HG03575 (cell line): ENCODE results near the gene ASF1B.
A peak's percentile ranks its signal among the peaks of the same experiment; 100 is the strongest.

Source experiments
- ATAC-seq: cut with Tn5 transposase; IDR thresholded peaks from one replicate; pipeline ENCODE4 v1.9.1; 2021; ENCODE audit not compliant: unreplicated experiment, insufficient number of reproducible peaks, low FRiP score; ENCODE audit errors: extremely low read depth

ASF1B gene

DNA sequence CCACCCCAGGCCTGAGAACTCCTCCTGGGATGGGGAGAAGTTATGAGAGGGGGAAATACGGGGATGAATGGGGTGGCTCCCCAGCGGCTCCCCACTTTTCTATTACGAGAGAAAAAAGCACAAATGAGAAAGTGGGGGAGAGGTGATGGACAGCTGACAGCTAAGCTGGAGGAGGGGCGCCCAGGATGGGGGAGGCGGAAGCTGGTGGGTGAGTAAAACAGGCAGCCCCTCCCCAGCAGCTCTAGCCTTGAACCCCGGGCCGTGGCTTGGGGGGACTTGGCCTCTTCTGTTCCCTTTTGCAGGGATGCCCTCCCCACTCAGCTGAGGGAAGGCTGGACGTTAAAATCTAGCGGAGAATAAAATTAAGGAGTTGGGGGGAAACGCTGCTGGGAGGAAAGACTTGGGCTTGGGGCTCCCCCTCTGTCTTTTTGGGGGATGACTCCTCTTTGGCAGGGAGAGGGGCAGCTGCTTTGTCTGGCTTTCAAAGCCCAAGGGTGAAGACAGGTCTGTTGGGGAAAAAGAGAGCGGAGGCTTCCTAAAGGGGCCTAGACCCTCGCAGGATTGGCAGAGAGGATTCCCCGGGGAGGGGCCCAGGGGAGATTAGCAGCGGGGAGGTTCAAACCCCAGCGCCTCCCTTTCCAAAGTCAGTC is 44.5 kb downstream of the ASF1B start:
- ATAC-seq, result no peak

GRCh38 chr19:14091081-14091812 is 45.1 kb downstream of the ASF1B start:
- no peak for ATAC-seq

GRCh38 chr19:14090509-14091080 is 45.8 kb downstream of the ASF1B start, which contains the start of gene SAMD1:
Gene SAMD1, minus strand, starts transcription at chr19:14090751.
- no peak for ATAC-seq

GRCh38 chr19:14089662-14090508 is 46.5 kb downstream of the ASF1B start:
- ATAC-seq, result no peak

DNA sequence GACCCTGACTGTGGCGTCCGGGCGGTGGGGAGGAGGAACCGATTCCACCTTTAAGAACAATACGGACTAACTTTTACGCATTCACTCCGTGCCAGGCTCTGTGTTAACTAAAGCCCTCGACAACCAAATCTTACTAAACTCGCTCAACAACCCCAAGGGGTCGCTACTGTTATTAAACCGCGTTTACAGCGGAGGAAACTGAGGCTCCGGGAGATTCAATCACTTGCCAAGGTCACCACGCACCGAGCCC is 47.1 kb downstream of the ASF1B start:
- ATAC-seq, result no peak

- no peak for ATAC-seq
Measured at GRCh38 chr19:14088634-14089411, 47.6 kb downstream of the ASF1B start.

- ATAC-seq, result no peak
Measured at GRCh38 chr19:14086098-14086497, 50.3 kb downstream of the ASF1B start.

DNA sequence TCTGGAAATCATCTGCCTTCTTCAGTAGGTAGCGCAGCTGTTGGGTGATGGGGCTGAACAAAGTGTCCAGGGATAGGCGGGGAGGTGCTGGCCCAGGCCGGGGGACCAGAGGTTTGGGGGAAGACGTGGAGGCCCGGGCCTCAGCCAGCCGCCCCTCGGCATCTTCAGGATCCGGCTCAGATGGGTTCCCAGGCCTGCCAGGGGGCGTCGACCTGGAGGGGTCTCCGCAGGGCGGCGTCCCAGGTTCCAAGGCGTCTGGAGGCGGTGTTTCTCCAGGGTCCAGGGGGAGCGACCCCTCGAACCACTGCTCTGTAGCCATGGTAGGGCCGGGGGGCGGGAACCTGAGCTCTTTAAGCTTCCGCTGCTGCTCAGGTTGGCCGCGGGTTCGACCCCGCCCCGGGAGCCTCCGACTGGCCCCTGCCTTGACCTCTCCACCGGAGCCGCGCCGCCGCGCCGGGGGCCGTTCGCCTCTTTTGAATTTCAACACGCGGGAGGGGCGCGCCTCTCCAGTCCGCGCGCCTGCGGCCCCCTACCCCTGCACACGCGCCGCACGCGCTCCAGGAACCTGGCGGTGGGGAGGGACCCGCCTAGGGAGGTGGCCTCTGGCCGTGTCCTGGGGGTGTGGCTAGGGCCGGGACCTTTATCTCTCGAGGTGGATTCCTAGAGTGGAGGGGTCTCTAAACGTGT is 50.9 kb downstream of the ASF1B start, which contains the start of gene C19orf67:
TSS of gene C19orf67 (minus strand) at position 475 of the 687 bp plus-strand sequence. CDS start at position 319, 156 bp downstream.
- ATAC-seq, result no peak

DNA sequence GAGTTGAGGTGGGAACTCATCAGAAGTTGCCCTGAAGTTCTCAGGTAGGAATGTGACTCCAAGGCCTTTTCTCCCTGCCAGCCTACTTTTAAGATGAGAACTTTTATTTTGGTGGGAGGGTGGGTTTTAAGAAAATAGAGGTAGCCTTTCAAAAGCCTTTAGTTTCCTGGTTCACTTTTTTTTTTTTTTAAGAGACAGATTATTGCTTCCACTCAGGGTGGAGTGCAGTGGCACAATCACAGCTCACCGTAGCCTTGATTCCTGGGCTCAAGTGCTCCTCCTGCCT is 53.8 kb downstream of the ASF1B start:
- no peak for ATAC-seq

DNA sequence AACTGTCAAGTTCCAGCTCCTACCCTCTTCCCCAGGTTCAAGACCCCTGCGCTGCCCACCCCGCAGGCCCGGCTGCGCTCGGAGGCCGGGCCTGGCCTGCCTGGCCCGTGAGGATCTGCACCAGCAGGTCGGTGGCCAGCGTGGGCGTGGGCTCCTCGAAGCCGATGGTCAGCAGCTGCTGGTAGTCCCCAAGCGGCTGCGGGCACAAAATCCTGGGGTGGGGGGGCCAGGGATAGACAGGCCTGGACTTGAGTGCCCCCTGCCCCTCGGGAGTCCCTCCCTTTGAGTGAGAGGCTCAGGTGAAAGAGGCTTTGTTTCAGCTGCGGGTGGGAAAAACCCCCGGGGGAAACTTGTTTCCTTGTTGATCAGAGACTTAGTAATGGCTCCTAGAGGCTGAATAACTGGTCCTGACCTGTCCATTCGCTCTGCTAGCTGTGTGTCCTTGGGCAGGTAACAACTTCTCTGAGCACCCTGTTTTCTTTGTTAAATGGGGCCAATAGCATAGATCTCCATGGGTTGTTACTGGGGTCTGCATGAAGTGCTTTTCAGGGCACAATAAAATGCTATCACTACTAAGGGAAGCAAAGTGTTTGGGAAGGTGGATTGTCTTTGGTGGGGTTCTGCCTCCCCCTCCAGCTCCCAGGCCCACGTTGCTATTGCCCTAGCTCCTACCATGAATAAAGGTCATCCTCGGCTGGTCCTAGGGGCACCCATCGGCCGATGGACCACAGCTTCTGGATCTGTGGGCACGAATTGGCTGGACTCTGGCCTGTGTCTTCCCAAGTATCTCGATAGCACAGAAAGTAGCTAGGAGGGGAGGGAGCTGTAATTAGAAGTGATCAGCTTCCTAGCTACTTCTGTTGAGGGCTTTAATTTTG is 54.4 kb downstream of the ASF1B start:
- ATAC-seq, result no peak

- ATAC-seq, result peak; percentile 63
Measured at GRCh38 chr19:14080887-14081796, 55.2 kb downstream of the ASF1B start.

DNA sequence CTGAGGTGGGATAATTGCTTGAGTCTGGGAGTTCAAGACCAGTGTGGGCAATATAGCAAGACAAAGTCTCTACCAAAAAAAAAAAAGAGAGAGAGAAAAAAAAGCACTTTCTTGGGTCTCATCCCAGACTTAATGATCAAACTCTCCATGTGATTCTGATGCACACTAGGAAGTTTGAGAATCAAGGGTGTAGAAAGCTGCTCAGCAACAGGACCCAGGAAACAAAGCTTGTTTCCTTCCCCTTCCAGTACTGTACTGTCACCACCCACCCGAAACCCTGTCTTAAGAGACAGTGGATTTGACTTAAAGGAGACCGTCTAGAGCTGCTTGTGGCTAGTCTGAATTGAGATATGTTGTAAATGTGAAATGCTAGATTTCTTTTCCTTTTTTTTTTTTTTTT is 58.0 kb downstream of the ASF1B start:
- no peak for ATAC-seq

DNA sequence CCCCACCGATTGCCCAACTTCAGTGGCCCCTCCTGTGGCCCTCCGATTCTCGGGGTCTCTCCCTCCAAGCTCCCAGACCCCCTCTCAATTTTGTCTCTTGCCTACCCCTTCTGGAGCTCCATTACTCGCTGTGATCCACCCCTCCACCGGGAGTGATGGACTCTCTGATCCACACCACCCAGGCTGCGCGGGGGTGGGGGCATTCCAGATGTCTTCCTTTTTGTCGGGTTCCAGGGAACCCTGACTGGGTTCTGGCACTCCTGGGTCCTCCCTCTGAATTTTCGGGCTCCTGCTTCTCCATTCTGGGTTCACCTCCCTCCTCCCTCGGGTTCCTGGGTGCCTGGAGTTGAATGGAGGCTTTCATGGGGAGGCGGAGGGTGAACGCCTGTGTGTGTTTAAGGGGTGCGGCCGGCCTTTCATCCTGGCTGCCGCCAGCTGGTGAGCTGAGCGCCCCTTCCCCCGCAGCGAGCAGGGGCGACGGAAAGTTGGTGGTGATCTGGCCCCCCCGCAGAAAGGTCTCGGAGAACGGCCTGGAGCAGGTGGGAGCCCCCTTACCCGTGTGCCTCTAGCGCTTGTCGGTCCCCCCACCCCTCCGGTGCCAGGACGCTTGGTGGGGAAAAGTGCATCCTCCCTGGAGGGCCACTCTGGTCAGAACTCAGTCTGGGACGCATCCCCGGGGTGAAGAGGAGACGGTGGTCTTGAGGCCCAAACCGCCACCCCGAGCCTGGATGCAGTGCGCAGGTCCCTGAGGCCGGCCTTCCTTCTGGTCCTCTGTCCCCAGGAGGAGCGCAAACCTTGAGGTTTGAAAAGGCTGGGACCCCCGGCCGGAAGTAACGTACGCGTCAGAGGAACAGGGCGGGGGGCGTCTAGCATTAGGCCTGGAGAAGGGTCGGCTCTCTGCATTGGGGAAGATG is 62.2 kb downstream of the ASF1B start:
- ATAC-seq, result no peak

DNA sequence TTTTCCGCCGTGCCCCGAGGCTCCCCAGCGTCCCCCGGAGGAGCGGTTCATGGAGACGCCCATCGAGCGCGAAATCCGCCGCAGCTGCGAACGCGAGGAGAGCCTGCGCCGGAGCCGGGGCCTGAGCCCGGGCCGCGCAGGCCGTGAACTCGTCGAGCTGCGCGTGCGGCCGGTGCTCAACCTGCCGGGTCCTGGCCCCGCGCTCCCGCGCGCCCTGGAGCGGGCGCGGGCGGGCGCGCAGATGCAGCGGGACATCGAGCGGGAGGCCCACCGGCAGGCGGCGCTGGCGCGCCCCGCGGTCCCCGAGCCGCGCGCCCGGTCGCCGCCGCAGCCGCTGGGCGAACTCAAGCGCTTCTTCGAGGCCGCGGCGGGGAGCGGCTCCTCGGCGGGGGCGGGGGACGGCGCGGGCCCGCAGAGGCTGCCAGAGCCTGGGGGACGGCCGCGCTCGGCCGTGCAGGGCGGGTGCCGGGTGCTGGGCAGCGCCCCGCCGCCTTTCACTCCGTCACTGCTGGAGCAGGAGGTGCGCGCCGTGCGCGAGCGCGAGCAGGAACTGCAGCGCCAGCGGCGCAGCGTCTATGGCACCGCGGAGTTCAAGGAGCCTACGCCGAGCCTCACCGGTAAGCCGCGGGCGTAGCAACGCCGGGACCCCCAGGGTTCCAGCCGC is 63.0 kb downstream of the ASF1B start:
- no peak for ATAC-seq

DNA sequence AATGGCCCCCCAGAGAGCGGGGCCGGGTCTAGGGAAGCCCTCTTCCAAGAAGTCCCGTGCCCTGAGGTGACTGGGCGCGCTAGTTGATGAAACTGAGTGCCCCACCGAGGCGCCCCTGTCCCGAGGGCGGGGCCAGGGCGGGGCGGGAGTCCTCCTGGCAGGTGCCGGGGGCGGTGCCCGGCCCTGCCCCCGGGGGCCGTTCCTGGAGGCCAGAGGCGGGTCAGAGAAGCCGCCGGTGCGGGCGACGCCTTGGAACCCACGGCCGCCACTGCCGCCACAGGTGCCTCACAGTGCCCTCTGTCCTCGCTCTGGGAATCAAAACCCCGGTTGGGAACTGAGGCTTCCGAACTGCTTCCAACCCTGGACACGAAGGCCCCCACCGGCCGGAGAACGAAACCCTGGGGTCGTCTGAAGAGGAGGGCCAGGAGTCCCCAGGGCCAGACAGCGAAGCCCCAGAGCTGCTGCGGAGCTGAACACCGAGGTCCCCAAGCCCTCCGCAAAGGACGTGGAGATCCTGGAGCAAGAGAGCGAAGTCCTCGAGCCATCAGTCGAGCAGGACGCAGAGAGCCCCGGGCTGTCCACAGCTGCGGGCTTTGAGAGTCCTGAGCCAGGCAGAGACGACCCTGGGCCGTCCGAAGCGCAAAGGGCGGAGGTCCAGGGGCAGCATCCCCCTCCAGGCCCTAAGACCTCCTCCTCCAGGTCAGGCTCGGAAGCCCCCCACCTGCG is 63.7 kb downstream of the ASF1B start, which contains the start of gene MISP3:
TSS of gene MISP3 (plus strand) at position 252 of the 726 bp plus-strand sequence. CDS start 524 bp downstream, outside the sequence.
- no peak for ATAC-seq
